ENCODE measurements around the gene PCID2.

DNA sequence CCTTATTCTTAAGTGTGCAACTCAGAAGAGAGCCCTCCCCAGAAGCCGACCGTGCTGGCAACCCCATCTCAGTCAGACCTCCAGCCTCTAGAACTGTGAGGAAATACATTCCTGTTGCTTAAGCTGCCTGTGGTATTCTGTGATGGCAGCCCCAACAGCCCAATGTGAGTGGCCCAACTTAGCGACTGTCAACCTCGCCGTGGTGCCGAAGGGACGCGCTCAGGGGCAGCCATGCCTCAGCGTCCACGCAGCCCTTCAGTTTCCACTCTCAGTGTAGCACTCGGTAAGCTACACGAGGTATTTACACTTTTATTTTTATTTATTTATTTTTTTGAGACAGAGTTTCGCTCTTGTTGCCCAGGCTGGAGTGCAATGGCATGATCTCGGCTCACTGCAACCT lies 31.6 kb downstream of the PCID2 start:
- TF ChIP-seq POLR2AphosphoS5 (IDR thresholded peaks at IDR 0.05) (no peak), POLR2A (IDR thresholded peaks at IDR 0.05) (no peak)
- TF ChIP-seq, protein P1, sequence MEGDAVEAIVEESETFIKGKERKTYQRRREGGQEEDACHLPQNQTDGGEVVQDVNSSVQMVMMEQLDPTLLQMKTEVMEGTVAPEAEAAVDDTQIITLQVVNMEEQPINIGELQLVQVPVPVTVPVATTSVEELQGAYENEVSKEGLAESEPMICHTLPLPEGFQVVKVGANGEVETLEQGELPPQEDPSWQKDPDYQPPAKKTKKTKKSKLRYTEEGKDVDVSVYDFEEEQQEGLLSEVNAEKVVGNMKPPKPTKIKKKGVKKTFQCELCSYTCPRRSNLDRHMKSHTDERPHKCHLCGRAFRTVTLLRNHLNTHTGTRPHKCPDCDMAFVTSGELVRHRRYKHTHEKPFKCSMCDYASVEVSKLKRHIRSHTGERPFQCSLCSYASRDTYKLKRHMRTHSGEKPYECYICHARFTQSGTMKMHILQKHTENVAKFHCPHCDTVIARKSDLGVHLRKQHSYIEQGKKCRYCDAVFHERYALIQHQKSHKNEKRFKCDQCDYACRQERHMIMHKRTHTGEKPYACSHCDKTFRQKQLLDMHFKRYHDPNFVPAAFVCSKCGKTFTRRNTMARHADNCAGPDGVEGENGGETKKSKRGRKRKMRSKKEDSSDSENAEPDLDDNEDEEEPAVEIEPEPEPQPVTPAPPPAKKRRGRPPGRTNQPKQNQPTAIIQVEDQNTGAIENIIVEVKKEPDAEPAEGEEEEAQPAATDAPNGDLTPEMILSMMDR (IDR thresholded peaks at IDR 0.05) = no peak
